Neuronal stem cell (in vitro differentiated cells): Measurements from ENCODE around the gene USP5.
A peak's percentile ranks its signal among the peaks of the same experiment; 100 is the strongest.

ENCODE experiments used
- DNase-seq: peaks from one replicate; pipeline ENCODE4 v3.0.0-alpha.2; 2013; ENCODE audit warnings: low spot score
- H2AFZ ChIP-seq: one replicate; pipeline ENCODE4 v1.6.1; 2013; ENCODE audit warnings: mild to moderate bottlenecking, low read length, inconsistent platforms
- H2AK5ac ChIP-seq: 2 replicates; pipeline ENCODE4 v1.6.1; 2013; ENCODE audit warnings: low read depth, mild to moderate bottlenecking, inconsistent platforms, low read length, moderate library complexity, mixed read lengths
- H2BK120ac ChIP-seq: 2 replicates; pipeline ENCODE4 v1.6.1; 2013; ENCODE audit warnings: low read depth, mild to moderate bottlenecking, inconsistent platforms, low read length, moderate library complexity, mixed read lengths
- H2BK12ac ChIP-seq: one replicate; pipeline ENCODE4 v1.6.1; 2013; ENCODE audit warnings: low read length, inconsistent platforms
- H2BK15ac ChIP-seq: 2 replicates; pipeline ENCODE4 v1.6.1; 2013; ENCODE audit warnings: mild to moderate bottlenecking, low read length, inconsistent platforms, mixed read lengths
- H2BK5ac ChIP-seq: one replicate; pipeline ENCODE4 v1.6.1; 2013; ENCODE audit warnings: inconsistent platforms, mild to moderate bottlenecking, low read length, moderate library complexity
- H3K14ac ChIP-seq: one replicate; pipeline ENCODE4 v1.6.1; 2013; ENCODE audit warnings: low read length, inconsistent platforms
- H3K18ac ChIP-seq: 2 replicates; pipeline ENCODE4 v1.6.1; 2013; ENCODE audit warnings: low read length, inconsistent platforms
- H3K23ac ChIP-seq: 2 replicates; pipeline ENCODE4 v1.6.1; 2013; ENCODE audit warnings: low read depth, mild to moderate bottlenecking, mixed read lengths, low read length, inconsistent platforms; ENCODE audit not compliant: poor library complexity
- H3K27ac ChIP-seq: replicated peaks from 3 replicates; pipeline ENCODE4 v1.5.1; 2013; ENCODE audit warnings: low read length, inconsistent platforms
- H3K27me3 ChIP-seq, 3 experiments: 2 replicates each; pipeline ENCODE4 v1.6.1; 2013; ENCODE audit warnings: low read length in 3 of 3, mild to moderate bottlenecking in 2 of 3, inconsistent platforms in 1 of 3, low read depth in 1 of 3, mixed read lengths in 1 of 3, moderate library complexity in 1 of 3; ENCODE audit not compliant: control insufficient read depth in 3 of 3, insufficient read depth in 3 of 3
- H3K36me3 ChIP-seq, 2 donors: replicated peaks in 1 of 2; 2 replicates each; pipeline ENCODE4 v1.6.1; 2013; ENCODE audit warnings: low read length in 2 of 2; ENCODE audit not compliant: control insufficient read depth in 2 of 2, insufficient read depth in 2 of 2
- H3K4ac ChIP-seq: 2 replicates; pipeline ENCODE4 v1.6.1; 2013; ENCODE audit warnings: inconsistent platforms, mild to moderate bottlenecking, low read length, moderate library complexity
- H3K4me1 ChIP-seq, 2 donors: 1 replicate in 1 of 2; 2 replicates in 1 of 2; pipeline ENCODE4 v1.6.1; 2013; ENCODE audit warnings: low read length in 2 of 2, low read depth in 1 of 2; ENCODE audit not compliant: control insufficient read depth in 2 of 2, insufficient read depth in 1 of 2
- H3K4me2 ChIP-seq: one replicate; pipeline ENCODE4 v1.6.1; 2013; ENCODE audit warnings: mild to moderate bottlenecking, low read length, inconsistent platforms; ENCODE audit not compliant: insufficient read depth, poor library complexity, severe bottlenecking
- H3K4me3 ChIP-seq, 2 donors: 2 replicates each; pipeline ENCODE4 v1.5.1; 2013; ENCODE audit warnings: low read length in 2 of 2, mild to moderate bottlenecking in 2 of 2, inconsistent platforms in 1 of 2, moderate library complexity in 1 of 2
- H3K79me1 ChIP-seq: one replicate; pipeline ENCODE4 v1.6.1; 2013; ENCODE audit warnings: low read depth, mild to moderate bottlenecking, inconsistent platforms, low read length, moderate library complexity
- H3K9ac ChIP-seq: one replicate; pipeline ENCODE4 v1.6.1; 2013; ENCODE audit warnings: mild to moderate bottlenecking, low read depth, low read length, inconsistent platforms; ENCODE audit not compliant: poor library complexity
- H3K9me3 ChIP-seq, 2 donors: replicated peaks in 1 of 2; 2 replicates each; pipeline versions ENCODE3 to v1.6.1; 2013; ENCODE audit warnings: low read length in 2 of 2, mild to moderate bottlenecking in 2 of 2, inconsistent platforms in 1 of 2, low read depth in 1 of 2, mixed read lengths in 1 of 2, moderate library complexity in 1 of 2; ENCODE audit not compliant: control insufficient read depth in 2 of 2, insufficient read depth in 1 of 2
- H4K8ac ChIP-seq: one replicate; pipeline ENCODE4 v1.6.1; 2013; ENCODE audit warnings: low read depth, mild to moderate bottlenecking, inconsistent platforms, low read length, moderate library complexity
- H4K91ac ChIP-seq: one replicate; pipeline ENCODE4 v1.6.1; 2013; ENCODE audit warnings: low read length, low read depth, mild to moderate bottlenecking, inconsistent platforms; ENCODE audit not compliant: poor library complexity
- WGBS, 2 donors: extraction: QIAGEN DNeasy Blood & Tissue Kit; methylation state at CpG; one replicate each; pipeline ENCODE4 v1.1.7; 2013; ENCODE audit warnings: missing lambda C conversion rate in 2 of 2, mixed read lengths in 1 of 2; ENCODE audit not compliant: insufficient read length in 2 of 2, insufficient replicate concordance in 1 of 2; ENCODE audit errors: extremely low coverage in 2 of 2; 5-methylcytosine and 5-hydroxymethylcytosine counted together

The USP5 gene

GRCh38 chr12:6810758-6811157 lies 41.2 kb upstream of the USP5 start:
- no peak overlapping the region for H2AK5ac ChIP-seq

GRCh38 chr12:6813363-6813762 lies 38.6 kb upstream of the USP5 start:
- no CpG with 5 or more reads among the region's 4 CpGs for WGBS, 2 donors
- DNase-seq: no peak
- H3K27me3 ChIP-seq: no peaks in the 10 kb centered on the region

More at GRCh38 chr12:6810758-6811157, 41.2 kb upstream of the USP5 start:
- Histone ChIP-seq H4K91ac (no peak overlapping the region), H3K14ac (no peak overlapping the region), H3K4me2 (no peak overlapping the region), H3K18ac (no peak overlapping the region), H2BK5ac (no peak overlapping the region), H2AFZ (peak overlapping the region; percentile 53), H3K4me1 (no peaks in the 10 kb centered on the region), H3K4ac (no peak overlapping the region), H2BK15ac (no peak overlapping the region), H3K23ac (no peak overlapping the region), H3K9ac (no peak overlapping the region), H3K27ac (no peak overlapping the region), H3K9me3 (no peaks in the 10 kb centered on the region), H3K4me3 (no peak overlapping the region), H3K79me1 (no peaks in the 10 kb centered on the region), H3K27me3 (no peaks in the 10 kb centered on the region), H4K8ac (no peak overlapping the region), H3K36me3 (no peaks in the 10 kb centered on the region), H2BK12ac (no peak overlapping the region), H2BK120ac (no peak overlapping the region)
- no CpG with 5 or more reads among the region's 1 CpG for WGBS, 2 donors
- no peak for DNase-seq

GRCh38 chr12:6816598-6816997 lies 35.4 kb upstream of the USP5 start:
- no peak overlapping the region for H2BK5ac ChIP-seq
- H3K4me2 ChIP-seq: no peak overlapping the region
- H2AFZ ChIP-seq: no peak overlapping the region
- no peak overlapping the region for H2BK12ac ChIP-seq
- H2BK15ac ChIP-seq: no peak overlapping the region
- no peak overlapping the region for H3K4ac ChIP-seq
- no peak overlapping the region for H3K9ac ChIP-seq
- H2AK5ac ChIP-seq: no peak overlapping the region
- no peak overlapping the region for H3K14ac ChIP-seq
- peaks cover 2% of the 10 kb centered on the region for H3K79me1 ChIP-seq
- peaks cover 35% of the 10 kb centered on the region in 2 donors for H3K4me1 ChIP-seq
- no peaks in the 10 kb centered on the region for H3K36me3 ChIP-seq
- H3K23ac ChIP-seq: no peak overlapping the region
- no peak overlapping the region for H3K4me3 ChIP-seq
- H3K27me3 ChIP-seq: no peaks in the 10 kb centered on the region
- H3K9me3 ChIP-seq: peaks cover 0 to 4% of the 10 kb centered on the region in 2 donors
- H4K8ac ChIP-seq: no peak overlapping the region
- no peak for DNase-seq
- H2BK120ac ChIP-seq: no peak overlapping the region
- WGBS, 2 donors: no CpG with 5 or more reads among the region's 3 CpGs
- H4K91ac ChIP-seq: no peak overlapping the region
- H3K27ac ChIP-seq: no peak overlapping the region
- no peak overlapping the region for H3K18ac ChIP-seq

More at GRCh38 chr12:6813363-6813762, 38.6 kb upstream of the USP5 start:
- H3K9ac ChIP-seq: no peak overlapping the region
- H3K4me1 ChIP-seq: peaks cover 9 to 10% of the 10 kb centered on the region in 2 donors
- H2BK15ac ChIP-seq: no peak overlapping the region
- no peaks in the 10 kb centered on the region for H3K36me3 ChIP-seq
- H3K79me1 ChIP-seq: peaks cover 2% of the 10 kb centered on the region
- H3K23ac ChIP-seq: no peak overlapping the region
- H2BK12ac ChIP-seq: no peak overlapping the region
- H3K18ac ChIP-seq: no peak overlapping the region
- no peak overlapping the region for H3K4ac ChIP-seq
- H3K4me3 ChIP-seq: no peak overlapping the region
- peaks cover 0 to 4% of the 10 kb centered on the region in 2 donors for H3K9me3 ChIP-seq
- no peak overlapping the region for H2BK5ac ChIP-seq
- no peak overlapping the region for H2BK120ac ChIP-seq
- H2AK5ac ChIP-seq: no peak overlapping the region
- no peak overlapping the region for H3K27ac ChIP-seq
- no peak overlapping the region for H4K91ac ChIP-seq
- no peak overlapping the region for H2AFZ ChIP-seq
- no peak overlapping the region for H4K8ac ChIP-seq
- H3K4me2 ChIP-seq: no peak overlapping the region
- no peak overlapping the region for H3K14ac ChIP-seq

GRCh38 chr12:6817098-6817497 lies 34.9 kb upstream of the USP5 start:
- no peak overlapping the region for H3K4me3 ChIP-seq
- H3K18ac ChIP-seq: no peak overlapping the region
- no peaks in the 10 kb centered on the region for H3K36me3 ChIP-seq
- no peak overlapping the region for H3K27ac ChIP-seq
- H2AK5ac ChIP-seq: peak overlapping the region; percentile 3
- no peak overlapping the region for H4K8ac ChIP-seq
- no peak overlapping the region for H3K4me2 ChIP-seq
- H2BK12ac ChIP-seq: peak overlapping the region; percentile 51
- WGBS, 2 donors: no CpG with 5 or more reads among the region's 8 CpGs
- DNase-seq: no peak
- H3K27me3 ChIP-seq: no peaks in the 10 kb centered on the region
- H4K91ac ChIP-seq: no peak overlapping the region
- H3K9me3 ChIP-seq: peaks cover 0 to 4% of the 10 kb centered on the region in 2 donors
- peak overlapping the region; percentile 33 for H2BK5ac ChIP-seq
- no peak overlapping the region for H2BK15ac ChIP-seq
- H3K14ac ChIP-seq: no peak overlapping the region
- no peak overlapping the region for H3K9ac ChIP-seq
- H3K4me1 ChIP-seq: peaks cover 38% of the 10 kb centered on the region in 2 donors
- no peak overlapping the region for H3K4ac ChIP-seq
- H2AFZ ChIP-seq: no peak overlapping the region
- peaks cover 2% of the 10 kb centered on the region for H3K79me1 ChIP-seq
- no peak overlapping the region for H3K23ac ChIP-seq
- no peak overlapping the region for H2BK120ac ChIP-seq
